Measurements from ENCODE around the gene CAMK2N2.
A peak's percentile ranks its signal among the peaks of the same experiment; 100 is the strongest.

CAMK2N2 gene

GRCh38 chr3:184239708-184240107 lies 21.6 kb downstream of the CAMK2N2 start:
- DNase-seq, result no peak

GRCh38 chr3:184239221-184239620 lies 22.1 kb downstream of the CAMK2N2 start:
- no peak for DNase-seq

GRCh38 chr3:184238246-184238818 lies 23.0 kb downstream of the CAMK2N2 start:
- no peak for DNase-seq

- no peak for DNase-seq
These were observed 23.5 kb downstream of the CAMK2N2 start for GRCh38 chr3:184237807-184238206.

- no peak for DNase-seq
These were observed 24.1 kb downstream of the CAMK2N2 start for GRCh38 chr3:184237211-184237610.

- DNase-seq, result no peak
These were observed 24.7 kb downstream of the CAMK2N2 start for GRCh38 chr3:184236636-184237035.

- no peak for DNase-seq
These were observed 25.3 kb downstream of the CAMK2N2 start for GRCh38 chr3:184236033-184236410.

- no peak for DNase-seq
These were observed 25.8 kb downstream of the CAMK2N2 start for GRCh38 chr3:184235381-184236032.

GRCh38 chr3:184234671-184235380 lies 26.5 kb downstream of the CAMK2N2 start:
- DNase-seq, result no peak

GRCh38 chr3:184234224-184234623 lies 27.1 kb downstream of the CAMK2N2 start:
- no peak for DNase-seq

- DNase-seq, result no peak
These were observed 28.1 kb downstream of the CAMK2N2 start for GRCh38 chr3:184233127-184233843.

GRCh38 chr3:184231671-184232070 lies 29.7 kb downstream of the CAMK2N2 start:
- DNase-seq, result no peak

- no peak for DNase-seq
These were observed 30.5 kb downstream of the CAMK2N2 start for GRCh38 chr3:184230603-184231528.

GRCh38 chr3:184230081-184230602 lies 31.2 kb downstream of the CAMK2N2 start:
- DNase-seq, result no peak

- DNase-seq, result peak; percentile 77
These were observed 31.8 kb downstream of the CAMK2N2 start, which contains the start of gene VWA5B2 for GRCh38 chr3:184229394-184230080. Gene VWA5B2, plus strand, starts transcription at chr3:184229585. Its CDS starts 944 bp downstream, at chr3:184230529.

GRCh38 chr3:184228376-184229137 lies 32.8 kb downstream of the CAMK2N2 start:
- DNase-seq, result no peak

GRCh38 chr3:184227481-184227935 lies 33.8 kb downstream of the CAMK2N2 start:
- DNase-seq, result peak; percentile 71

GRCh38 chr3:184223946-184224345 lies 37.4 kb downstream of the CAMK2N2 start:
- no peak for DNase-seq

GRCh38 chr3:184222521-184222920 lies 38.8 kb downstream of the CAMK2N2 start:
- no peak for DNase-seq

GRCh38 chr3:184218814-184219213 lies 42.5 kb downstream of the CAMK2N2 start:
- no peak for DNase-seq

GRCh38 chr3:184211718-184212117 lies 49.6 kb downstream of the CAMK2N2 start:
- no peak for DNase-seq
